DOHH2 (cell line): ENCODE measurements around the gene FAM217A.

Experiments
- H3F3A ChIP-seq: fragments of 200-600 bp; sonication (generic), shearing (Covaris generic); 2 replicates; pipeline ENCODE4 v1.6.0; 2016; ENCODE audit warnings: antibody characterized with exemption, mild to moderate bottlenecking; ENCODE audit not compliant: control insufficient read depth, insufficient read depth
- H3K27ac ChIP-seq: fragments of 200-600 bp; sonication (generic); 2 replicates; pipeline ENCODE4 v1.5.1; 2014; ENCODE audit warnings: low read depth, mild to moderate bottlenecking, low read length, moderate library complexity
- H3K27me3 ChIP-seq: fragments of 200-600 bp; sonication (generic); 2 replicates; pipeline ENCODE4 v1.6.1; 2014; ENCODE audit warnings: mild to moderate bottlenecking, low read length, mixed read lengths; ENCODE audit not compliant: control insufficient read depth
- H3K36me3 ChIP-seq: fragments of 200-600 bp; sonication (generic); 2 replicates; pipeline ENCODE4 v1.6.1; 2014; ENCODE audit warnings: mild to moderate bottlenecking, low read length, moderate library complexity, mixed read lengths; ENCODE audit not compliant: control insufficient read depth
- H3K4me1 ChIP-seq: fragments of 200-600 bp; sonication (generic); 2 replicates; pipeline ENCODE4 v1.6.1; 2014; ENCODE audit warnings: mild to moderate bottlenecking, low read length, mixed read lengths; ENCODE audit not compliant: control insufficient read depth
- H3K4me2 ChIP-seq: fragments of 200-600 bp; sonication (generic); 2 replicates; pipeline ENCODE4 v1.6.0; 2014; ENCODE audit warnings: mild to moderate bottlenecking, low read length, moderate library complexity
- H3K4me3 ChIP-seq: fragments of 200-600 bp; sonication (generic); 2 replicates; pipeline ENCODE4 v1.5.1; 2014; ENCODE audit warnings: mild to moderate bottlenecking, low read length, mixed read lengths
- H3K79me2 ChIP-seq: fragments of 200-600 bp; sonication (generic); 2 replicates; pipeline ENCODE4 v1.6.1; 2014; ENCODE audit warnings: mild to moderate bottlenecking, low read length, mixed read lengths; ENCODE audit not compliant: control insufficient read depth
- H3K9me2 ChIP-seq: fragments of 200-600 bp; sonication (generic); replicated peaks from 2 replicates; pipeline ENCODE4 v1.6.1; 2014; ENCODE audit warnings: mild to moderate bottlenecking, low read length, mixed read lengths; ENCODE audit not compliant: control insufficient read depth
- H3K9me3 ChIP-seq: fragments of 200-600 bp; sonication (generic); 2 replicates; pipeline ENCODE4 v1.6.1; 2014; ENCODE audit warnings: antibody characterized with exemption, low read length, mixed read lengths; ENCODE audit not compliant: control insufficient read depth, insufficient read depth
- H4K20me1 ChIP-seq: fragments of 200-600 bp; sonication (generic); 2 replicates; pipeline ENCODE4 v1.6.0; 2014; ENCODE audit warnings: low read depth, mild to moderate bottlenecking, antibody characterized with exemption, low read length, moderate library complexity; ENCODE audit not compliant: control insufficient read depth, insufficient read depth
- EZH2phosphoT487 ChIP-seq: fragments of 200-600 bp; sonication (generic); IDR thresholded peaks from 2 replicates; pipeline ENCODE4 v1.6.1; 2017; ENCODE audit warnings: borderline replicate concordance, mild to moderate bottlenecking, antibody characterized with exemption, low read length, moderate library complexity, mixed read lengths
- TF ChIP-seq, protein P1 (sequence below): fragments of 200-600 bp; sonication (generic); IDR thresholded peaks from one replicate; pipeline ENCODE4 v1.5.1; 2014; ENCODE audit warnings: antibody characterized with exemption, mild to moderate bottlenecking, low read depth, low read length; ENCODE audit not compliant: poor library complexity, severe bottlenecking

Gene FAM217A, protein sequence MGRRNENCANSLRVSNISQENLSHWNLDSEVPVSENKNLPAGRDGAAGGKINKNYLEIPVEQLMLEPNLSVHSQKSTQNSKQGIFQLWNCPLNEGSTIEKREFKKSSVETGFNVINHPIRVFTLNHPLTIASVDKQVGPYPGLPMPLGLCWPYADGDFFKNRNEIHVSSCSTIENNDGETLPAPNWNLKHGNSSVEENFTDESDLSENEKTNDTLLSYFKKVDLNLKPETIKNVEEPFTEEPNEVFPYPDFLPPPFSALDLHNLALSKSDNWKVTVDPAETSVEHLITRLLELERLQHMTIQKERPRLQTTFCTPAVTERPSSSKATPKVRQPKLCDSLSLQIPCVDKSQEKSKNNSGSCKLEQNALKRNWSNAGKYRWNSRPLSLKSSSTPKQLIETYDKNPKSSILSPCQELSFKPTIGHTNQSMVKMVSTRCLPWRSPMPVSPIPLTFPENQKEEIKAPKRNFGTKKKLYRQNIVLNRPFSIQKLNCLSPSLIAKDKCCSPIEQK

DNA sequence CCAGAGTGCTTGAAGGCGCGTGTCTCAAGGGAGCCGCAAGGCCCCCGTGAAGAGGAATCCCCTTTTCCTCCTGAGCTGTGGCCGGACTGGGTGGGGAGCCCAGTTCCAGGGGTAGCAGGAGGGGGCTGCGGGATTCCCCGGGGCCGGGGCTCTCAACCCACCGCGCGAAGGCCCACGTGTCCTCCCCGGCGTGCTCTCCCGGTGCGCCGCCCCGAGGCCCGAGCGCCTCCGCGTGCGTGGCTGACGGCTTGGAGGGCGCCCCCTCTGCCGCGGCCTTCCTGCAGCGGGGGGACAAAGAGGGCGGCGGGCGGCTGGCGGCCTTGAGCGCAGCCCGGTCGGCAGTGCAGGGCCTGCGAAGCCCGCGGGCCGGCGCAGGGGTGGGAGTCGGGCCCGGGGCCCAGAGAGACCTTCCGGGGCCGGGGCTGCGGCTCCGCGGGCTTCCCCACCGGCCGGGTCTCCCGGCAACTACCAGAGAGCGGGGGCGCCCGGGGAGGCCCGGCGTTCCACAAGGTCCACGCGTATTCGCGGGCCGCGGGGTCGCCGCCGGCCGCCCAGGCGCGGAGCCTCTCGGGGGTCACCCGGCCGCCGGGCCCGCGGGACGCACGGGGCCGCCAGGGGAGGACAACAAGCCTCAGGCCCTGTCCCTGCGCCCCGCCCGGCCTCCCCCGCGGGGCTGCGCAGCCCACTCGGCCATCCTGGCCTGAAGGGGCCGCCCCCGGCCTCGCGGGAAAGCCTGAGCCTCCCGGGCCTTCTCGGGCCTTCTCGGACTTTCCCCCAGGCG lies at the start of gene FAM217A:
FAM217A (minus strand) TSS at position 447 of the 781 bp plus-strand sequence. CDS start 1,723 bp downstream, outside the sequence.
- Histone ChIP-seq H3K9me3 (no peaks in the 10 kb centered on the region), H3K4me3 (no peak within 1 kb of the TSS), H3F3A (no peaks in the 10 kb centered on the region), H3K27ac (no peak within 1 kb of the TSS), H3K9me2 (no peaks in the 10 kb centered on the region), H4K20me1 (no peaks in the 10 kb centered on the region), H3K4me1 (no peaks in the 10 kb centered on the region), H3K4me2 (no peak within 1 kb of the TSS), H3K27me3 (peaks cover 8% of the 10 kb centered on the region; the same call in 1 of the 2 replicates), H3K79me2 (no peaks in the 10 kb centered on the region), H3K36me3 (no peaks in the 10 kb centered on the region)
- TF ChIP-seq EZH2phosphoT487, result no peak
- TF ChIP-seq, protein P1, sequence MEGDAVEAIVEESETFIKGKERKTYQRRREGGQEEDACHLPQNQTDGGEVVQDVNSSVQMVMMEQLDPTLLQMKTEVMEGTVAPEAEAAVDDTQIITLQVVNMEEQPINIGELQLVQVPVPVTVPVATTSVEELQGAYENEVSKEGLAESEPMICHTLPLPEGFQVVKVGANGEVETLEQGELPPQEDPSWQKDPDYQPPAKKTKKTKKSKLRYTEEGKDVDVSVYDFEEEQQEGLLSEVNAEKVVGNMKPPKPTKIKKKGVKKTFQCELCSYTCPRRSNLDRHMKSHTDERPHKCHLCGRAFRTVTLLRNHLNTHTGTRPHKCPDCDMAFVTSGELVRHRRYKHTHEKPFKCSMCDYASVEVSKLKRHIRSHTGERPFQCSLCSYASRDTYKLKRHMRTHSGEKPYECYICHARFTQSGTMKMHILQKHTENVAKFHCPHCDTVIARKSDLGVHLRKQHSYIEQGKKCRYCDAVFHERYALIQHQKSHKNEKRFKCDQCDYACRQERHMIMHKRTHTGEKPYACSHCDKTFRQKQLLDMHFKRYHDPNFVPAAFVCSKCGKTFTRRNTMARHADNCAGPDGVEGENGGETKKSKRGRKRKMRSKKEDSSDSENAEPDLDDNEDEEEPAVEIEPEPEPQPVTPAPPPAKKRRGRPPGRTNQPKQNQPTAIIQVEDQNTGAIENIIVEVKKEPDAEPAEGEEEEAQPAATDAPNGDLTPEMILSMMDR, result no peak

DNA sequence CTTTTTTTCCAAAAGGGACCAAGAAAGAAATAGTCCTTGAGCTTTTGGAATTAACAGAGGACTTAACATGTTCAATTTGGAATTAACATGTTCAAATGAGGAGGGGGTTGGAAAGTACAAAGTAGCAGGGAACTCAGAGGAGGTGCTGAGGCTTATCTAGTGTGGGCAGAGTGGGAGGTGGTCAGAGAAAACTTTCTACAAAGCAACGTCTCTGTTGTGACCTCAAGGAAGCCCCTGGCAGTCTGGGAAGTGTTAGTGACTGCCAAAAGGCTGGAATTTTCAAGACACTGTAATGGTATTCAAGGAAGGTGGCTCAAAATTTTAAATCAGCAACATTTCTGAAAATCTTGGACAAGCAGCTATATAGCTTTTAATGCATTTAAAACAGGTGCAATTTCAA lies 49.1 kb upstream of the FAM217A start:
- Histone ChIP-seq H3K4me2 (no peak overlapping the region), H3K9me2 (no peaks in the 10 kb centered on the region), H3F3A (no peaks in the 10 kb centered on the region), H4K20me1 (no peaks in the 10 kb centered on the region), H3K27ac (no peak overlapping the region), H3K27me3 (no peaks in the 10 kb centered on the region), H3K79me2 (peaks cover under 1% of the 10 kb centered on the region; the same call in 1 of the 2 replicates), H3K36me3 (peaks cover 60% of the 10 kb centered on the region), H3K9me3 (no peaks in the 10 kb centered on the region), H3K4me3 (no peak overlapping the region), H3K4me1 (no peaks in the 10 kb centered on the region)
- no peak for TF ChIP-seq EZH2phosphoT487
- TF ChIP-seq, protein P1, result no peak

DNA sequence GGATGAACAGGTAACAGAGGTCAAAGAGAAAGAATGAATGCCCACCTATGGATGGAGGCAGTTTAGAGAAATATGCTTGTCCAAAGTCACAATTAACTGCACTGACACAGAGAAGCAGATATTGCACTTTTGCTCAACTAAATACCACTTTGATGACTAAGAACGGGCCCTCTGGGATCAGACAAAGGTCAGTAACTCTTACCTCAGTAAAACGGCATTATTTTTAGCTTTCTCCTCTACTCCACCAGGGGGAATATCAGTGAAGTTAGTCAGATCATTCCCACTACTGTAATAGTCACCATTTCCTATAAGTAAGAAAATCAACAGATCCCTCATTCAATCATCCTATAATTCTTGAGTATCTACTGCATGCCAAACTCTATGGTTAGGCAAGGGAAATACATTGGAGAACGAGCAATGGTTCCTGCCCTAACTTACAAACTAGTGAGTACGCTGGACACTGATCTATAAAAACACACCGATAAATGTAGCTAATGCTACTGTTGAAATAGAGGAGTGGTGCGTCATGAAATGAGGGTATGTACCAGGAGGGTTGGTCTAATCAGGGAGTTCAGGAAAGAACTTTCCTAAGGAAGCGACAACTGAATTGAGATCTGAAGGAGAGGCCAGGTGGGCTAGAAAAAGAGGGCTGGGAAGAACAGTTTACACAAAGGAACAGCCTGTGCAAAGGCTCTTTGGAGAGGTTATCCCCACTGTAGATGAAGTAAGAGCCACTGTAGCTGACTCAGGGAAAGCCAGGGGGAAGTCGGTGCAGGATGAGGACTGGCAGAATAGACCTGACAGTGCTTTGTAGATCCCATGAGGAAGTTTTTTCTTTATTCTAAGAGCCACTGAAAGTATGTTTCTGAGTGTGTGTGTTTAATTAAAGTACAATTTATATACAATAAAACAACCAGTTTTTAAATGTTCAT lies 47.3 kb upstream of the FAM217A start:
- H3K4me2 ChIP-seq, result no peak overlapping the region
- no peaks in the 10 kb centered on the region for H3F3A ChIP-seq
- no peak overlapping the region for H3K27ac ChIP-seq
- H3K4me3 ChIP-seq, result no peak overlapping the region
- H3K9me2 ChIP-seq, result no peaks in the 10 kb centered on the region
- peaks cover 48% of the 10 kb centered on the region for H3K36me3 ChIP-seq
- H4K20me1 ChIP-seq, result no peaks in the 10 kb centered on the region
- no peaks in the 10 kb centered on the region for H3K27me3 ChIP-seq
- no peaks in the 10 kb centered on the region for H3K9me3 ChIP-seq
- no peaks in the 10 kb centered on the region for H3K4me1 ChIP-seq
- no peaks in the 10 kb centered on the region for H3K79me2 ChIP-seq
- TF ChIP-seq, protein P1, result no peak
- no peak for TF ChIP-seq EZH2phosphoT487
